Peyer's patch (tissue), 4 donors: ENCODE measurements around the gene PKN3. TPM values are rescaled to one million over a fixed set of nuclear protein-coding genes. Genes with fewer than 3 reads are reported as not detected.
A peak's percentile ranks its signal among the peaks of the same experiment; 100 is the strongest.
"Not testable (repeated sequence)": the region's sequence is repeated elsewhere in the genome, so short reads cannot be mapped to it uniquely, and the experiment has no call there.

Source experiments
- DNase-seq, 3 donors: peaks; one replicate each; pipeline ENCODE4 v3.0.0-alpha.2; 2017 to 2019
- H3K27ac ChIP-seq, 4 donors: fragments of 200-600 bp; sonication (generic); one replicate each; pipeline ENCODE4 v1.5.1; 2016 to 2019
- H3K27me3 ChIP-seq, 2 donors: fragments of 200-600 bp; sonication (generic); one replicate each; pipeline ENCODE4 v1.5.1; 2019
- H3K36me3 ChIP-seq, 3 donors: fragments of 200-600 bp; sonication (generic); one replicate each; pipeline ENCODE4 v1.5.1; 2016 to 2019
- H3K4me1 ChIP-seq, 4 donors: fragments of 200-600 bp; sonication (generic); one replicate each; pipeline ENCODE4 v1.5.1; 2016 to 2019
- H3K4me3 ChIP-seq, 4 donors: fragments of 200-600 bp; sonication (generic); 1 replicate in 3 of 4; 2 replicates in 1 of 4; pipeline ENCODE4 v1.5.1; 2016 to 2019; ENCODE audit warnings: mild to moderate bottlenecking in 1 of 4
- H3K9me3 ChIP-seq, 4 donors: fragments of 200-600 bp; sonication (generic); one replicate each; pipeline ENCODE4 v1.5.1; 2016 to 2019; ENCODE audit warnings: mild to moderate bottlenecking in 1 of 4
- CTCF ChIP-seq, 6 experiments: fragments of 450-650 bp in 4 of 6; fragments of 200-600 bp in 2 of 6; sonication (generic) in 1 of 6; IDR thresholded peaks; one replicate each; pipeline ENCODE4 v1.5.1; 2017 to 2019; ENCODE audit warnings: antibody characterized with exemption in 6 of 6, mild to moderate bottlenecking in 3 of 6, moderate library complexity in 1 of 6
- POLR2A ChIP-seq, 2 donors: fragments of 450-650 bp; IDR thresholded peaks; one replicate each; pipeline ENCODE4 v1.5.1; 2017; ENCODE audit warnings: antibody characterized with exemption in 2 of 2, mild to moderate bottlenecking in 2 of 2, moderate library complexity in 2 of 2
- total RNA-seq, 4 donors: library from RNA; depleted of rRNA; stranded (reverse); fragments of >200 nt; gene quantifications; one replicate each; pipeline ENCODE4 v1.1.0, GENCODE V29; 2016

PKN3 gene
- total RNA-seq, 4 donors from 2014 or later, result 5.6 to 15.7 (median 9.3) TPM

GRCh38 chr9:128657796-128658195 lies 44.5 kb upstream of the PKN3 start:
- H3K27me3 ChIP-seq, result no peaks in the 10 kb centered on the region
- DNase-seq, result no peak
- TF ChIP-seq CTCF (IDR thresholded peaks at IDR 0.05), result no peak
- no peak for TF ChIP-seq POLR2A (IDR thresholded peaks at IDR 0.05)
- no peak overlapping the region for H3K27ac ChIP-seq
- no peaks in the 10 kb centered on the region for H3K9me3 ChIP-seq
- H3K4me1 ChIP-seq, result no peaks in the 10 kb centered on the region
- H3K36me3 ChIP-seq, result no peaks in the 10 kb centered on the region
- no peak overlapping the region for H3K4me3 ChIP-seq

GRCh38 chr9:128666481-128666941 lies 35.8 kb upstream of the PKN3 start:
- not testable (repeated sequence) for H3K27ac ChIP-seq, DNase-seq, H3K4me3 ChIP-seq, H3K4me1 ChIP-seq, H3K36me3 ChIP-seq, H3K9me3 ChIP-seq, H3K27me3 ChIP-seq

GRCh38 chr9:128669786-128670185 lies 32.5 kb upstream of the PKN3 start:
- H3K4me3 ChIP-seq, result no peak overlapping the region
- no peak overlapping the region for H3K27ac ChIP-seq
- no peaks in the 10 kb centered on the region for H3K9me3 ChIP-seq
- H3K36me3 ChIP-seq, result no peaks in the 10 kb centered on the region
- DNase-seq, result no peak
- H3K27me3 ChIP-seq, result no peaks in the 10 kb centered on the region
- TF ChIP-seq CTCF (IDR thresholded peaks at IDR 0.05) (no peak), POLR2A (IDR thresholded peaks at IDR 0.05) (no peak)
- H3K4me1 ChIP-seq, result no peaks in the 10 kb centered on the region

GRCh38 chr9:128675382-128675781 lies 26.9 kb upstream of the PKN3 start:
- no peak overlapping the region for H3K4me3 ChIP-seq
- H3K27me3 ChIP-seq, result no peaks in the 10 kb centered on the region
- TF ChIP-seq POLR2A (IDR thresholded peaks at IDR 0.05) (no peak), CTCF (IDR thresholded peaks at IDR 0.05) (no peak)
- DNase-seq, result peak in 2 of 3 donors; percentile 2 to 11
- H3K9me3 ChIP-seq, result no peaks in the 10 kb centered on the region
- H3K36me3 ChIP-seq, result no peaks in the 10 kb centered on the region
- no peak overlapping the region for H3K27ac ChIP-seq
- H3K4me1 ChIP-seq, result no peaks in the 10 kb centered on the region

GRCh38 chr9:128677794-128678193 lies 24.5 kb upstream of the PKN3 start:
- Histone ChIP-seq H3K27me3 (no peaks in the 10 kb centered on the region), H3K27ac (no peak overlapping the region), H3K4me1 (no peaks in the 10 kb centered on the region), H3K9me3 (no peaks in the 10 kb centered on the region), H3K36me3 (no peaks in the 10 kb centered on the region), H3K4me3 (peak overlapping the region in 1 of 4 donors; percentile 22)
- no peak for TF ChIP-seq POLR2A (IDR thresholded peaks at IDR 0.05)
- TF ChIP-seq CTCF (IDR thresholded peaks at IDR 0.05), result no peak
- no peak for DNase-seq

GRCh38 chr9:128683340-128684064 lies 18.8 kb upstream of the PKN3 start:
- no peak for TF ChIP-seq CTCF (IDR thresholded peaks at IDR 0.05)
- TF ChIP-seq POLR2A (IDR thresholded peaks at IDR 0.05), result no peak
- peak; percentile 68 to 87 (median 78) for DNase-seq
- Histone ChIP-seq H3K36me3 (no peaks in the 10 kb centered on the region), H3K27ac (peak overlapping the region; percentile 75 to 93 (median 92)), H3K4me1 (peaks cover 0 to 40% (median 19%) of the 10 kb centered on the region in 4 donors), H3K4me3 (peak overlapping the region; percentile 49 to 75 (median 70)), H3K27me3 (no peaks in the 10 kb centered on the region), H3K9me3 (no peaks in the 10 kb centered on the region)
